Measurements from ENCODE around the gene RAVER1.

RAVER1 gene

GRCh38 chr19:10277795-10278589 lies 55.3 kb downstream of the RAVER1 start:
- DNase-seq (ENCODE audit: low read depth) = no peak
- H3K4me3 ChIP-seq (ENCODE audit: low read length) = no peak overlapping the region

GRCh38 chr19:10274589-10274988 lies 58.7 kb downstream of the RAVER1 start:
- TF ChIP-seq CTCF (conservative IDR thresholded peaks at IDR 0.05; ENCODE audit: low read depth, low read length) = no peak
- H3K4me3 ChIP-seq (ENCODE audit: low read length) = no peak overlapping the region
- no peak for DNase-seq (ENCODE audit: low read depth)

More at GRCh38 chr19:10277795-10278589, 55.3 kb downstream of the RAVER1 start:
- no peak for TF ChIP-seq CTCF (conservative IDR thresholded peaks at IDR 0.05; ENCODE audit: low read depth, low read length)

GRCh38 chr19:10271543-10272086 lies 61.7 kb downstream of the RAVER1 start:
- no peak for DNase-seq (ENCODE audit: low read depth)
- no peak for TF ChIP-seq CTCF (conservative IDR thresholded peaks at IDR 0.05; ENCODE audit: low read depth, low read length)
- peak overlapping the region; percentile 43 for H3K4me3 ChIP-seq (ENCODE audit: low read length)

- peak within 1 kb of the TSS; percentile 43 for H3K4me3 ChIP-seq (ENCODE audit: low read length)
- TF ChIP-seq CTCF (conservative IDR thresholded peaks at IDR 0.05; ENCODE audit: low read depth, low read length) = no peak
- DNase-seq (ENCODE audit: low read depth) = peak; percentile 22
Observed at GRCh38 chr19:10270616-10271394, 62.5 kb downstream of the RAVER1 start, which contains the start of gene ICAM1. Gene ICAM1, plus strand, starts transcription at chr19:10271120. Its CDS starts 40 bp downstream, at chr19:10271160.

GRCh38 chr19:10270180-10270615 lies 63.1 kb downstream of the RAVER1 start:
- no peak for DNase-seq (ENCODE audit: low read depth)
- no peak for TF ChIP-seq CTCF (conservative IDR thresholded peaks at IDR 0.05; ENCODE audit: low read depth, low read length)
- peak overlapping the region; percentile 43 for H3K4me3 ChIP-seq (ENCODE audit: low read length)

GRCh38 chr19:10269333-10270179 lies 63.8 kb downstream of the RAVER1 start:
- peak overlapping the region; percentile 43 for H3K4me3 ChIP-seq (ENCODE audit: low read length)
- no peak for DNase-seq (ENCODE audit: low read depth)
- TF ChIP-seq CTCF (conservative IDR thresholded peaks at IDR 0.05; ENCODE audit: low read depth, low read length) = peak; percentile 92

Measured in retinal pigment epithelial cell (primary cell).